ENCODE measurements around the gene ANP32D.
"Not testable (repeated sequence)": the region's sequence is repeated elsewhere in the genome, so short reads cannot be mapped to it uniquely, and the experiment has no call there.

The ANP32D gene

DNA sequence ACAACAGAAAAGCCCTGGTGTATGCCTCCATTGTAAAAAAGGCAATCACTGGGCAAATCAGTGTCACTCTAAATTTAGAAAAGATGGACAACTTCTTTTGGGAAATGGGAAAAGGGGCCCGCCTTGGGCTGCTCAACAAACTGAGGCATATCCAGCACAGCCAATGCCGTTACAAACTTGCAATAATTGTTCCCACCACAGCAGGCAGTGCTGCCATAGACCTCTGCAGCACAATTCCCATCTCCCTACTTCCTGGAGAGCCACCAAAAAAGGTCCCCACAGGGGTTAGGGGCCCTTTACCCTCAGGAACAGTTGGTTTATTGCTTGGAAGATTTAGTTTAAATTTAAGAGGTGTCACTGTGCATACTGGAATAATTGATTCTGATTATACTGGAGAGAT is 36.6 kb downstream of the ANP32D start:
- no peak for DNase-seq

DNA sequence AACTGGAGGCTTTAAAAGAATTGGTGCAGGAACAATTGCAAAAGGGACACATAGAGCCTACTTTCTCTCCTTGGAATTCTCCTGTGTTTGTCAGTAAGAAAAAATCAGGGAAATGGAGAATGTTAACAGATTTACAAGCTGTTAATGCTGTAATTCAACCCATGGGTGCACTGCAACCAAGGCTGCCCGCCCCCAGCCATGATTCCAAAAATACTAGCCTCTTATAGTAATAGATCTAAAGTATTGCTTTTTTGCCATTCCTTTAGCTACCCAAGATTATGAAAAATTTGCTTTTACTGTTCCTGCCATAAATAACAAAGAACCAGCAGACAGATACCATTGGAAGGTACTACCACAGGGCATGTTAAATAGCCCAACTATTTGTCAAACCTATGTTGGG is 37.8 kb downstream of the ANP32D start:
- DNase-seq, result no peak

DNA sequence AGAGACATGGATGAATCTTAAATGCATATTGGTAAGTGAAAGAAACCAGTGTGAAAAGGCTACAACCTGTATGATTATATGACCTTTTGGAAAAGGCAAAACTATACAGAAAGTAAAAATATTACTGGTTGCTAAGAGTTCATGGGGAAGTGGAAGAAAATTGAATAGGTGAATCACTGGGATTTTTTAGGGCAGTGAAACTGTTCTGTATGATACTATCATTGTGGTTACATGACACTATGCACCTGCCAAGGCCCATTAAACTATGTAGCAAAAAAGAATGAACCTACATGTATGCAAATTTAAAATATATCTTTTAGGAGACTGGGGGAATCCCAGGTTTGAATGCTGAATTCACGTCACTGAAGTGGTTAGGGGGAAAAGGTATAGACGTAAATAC is 40.5 kb downstream of the ANP32D start:
- DNase-seq, result no peak

DNA sequence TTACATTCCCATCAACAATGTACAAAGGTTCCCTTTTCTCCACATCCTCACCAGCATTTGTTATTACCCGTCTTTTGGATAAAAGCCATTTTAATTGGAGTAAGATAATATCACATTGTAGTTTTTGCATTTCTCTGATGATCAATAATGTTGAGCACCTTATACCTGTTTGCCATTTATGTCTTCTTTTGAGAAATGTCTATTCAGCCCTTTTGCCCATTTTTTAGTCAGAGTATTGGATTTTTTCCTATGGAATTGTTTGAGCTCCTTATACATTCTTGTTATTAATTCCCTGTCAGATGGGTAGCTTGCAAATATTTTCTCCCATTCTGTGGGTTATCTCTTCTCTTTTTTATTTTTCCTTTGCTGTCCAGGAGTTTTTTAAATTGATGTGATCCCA is 42.4 kb downstream of the ANP32D start:
- no peak for DNase-seq

DNA sequence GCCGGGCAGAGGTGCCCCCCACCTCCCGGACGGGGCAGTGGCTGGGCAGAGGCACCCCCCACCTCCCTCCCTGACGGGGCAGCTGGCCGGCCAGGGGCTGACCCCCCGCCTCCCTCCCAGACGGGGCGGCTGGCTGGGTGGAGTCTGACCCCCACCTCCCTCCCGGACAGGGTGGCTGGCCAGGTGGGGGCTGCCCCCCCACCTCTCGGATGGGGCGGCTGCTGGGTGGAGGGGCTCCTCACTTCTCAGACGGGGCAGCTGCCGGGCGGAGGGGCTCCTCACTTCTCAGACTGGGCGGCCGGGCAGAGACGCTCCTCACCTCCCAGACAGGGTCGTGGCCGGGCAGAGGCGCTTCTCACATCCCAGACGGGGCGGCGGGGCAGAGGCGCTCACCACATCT is 48.0 kb downstream of the ANP32D start:
- not testable (repeated sequence) for DNase-seq
